ENCODE data around the gene CLDN18. TPM values are rescaled to one million over a fixed set of nuclear protein-coding genes. Genes with fewer than 3 reads are reported as not detected.

CLDN18 gene
- polyA plus RNA-seq, 3 donors from 2014 or later: not detected

- DNase-seq: no peak
- no peak overlapping the region for H3K4me3 Mint-ChIP-seq
- no peak overlapping the region for H3K27ac Mint-ChIP-seq
- no peaks in the 10 kb centered on the region for H3K36me3 Mint-ChIP-seq
- no peaks in the 10 kb centered on the region for H3K9me3 Mint-ChIP-seq
- H3K27me3 Mint-ChIP-seq (ENCODE audit: low read depth in 3 of 3): peaks cover 2 to 4% (median 3%) of the 10 kb centered on the region in 3 donors
- H3K4me1 Mint-ChIP-seq: peaks cover 4 to 8% of the 10 kb centered on the region in 2 donors
Measured at GRCh38 chr3:138081371-138082084, 71.6 kb downstream of the CLDN18 start.

GRCh38 chr3:138082085-138082991, 72.4 kb downstream of the CLDN18 start:
- Mint-ChIP-seq H3K36me3 (no peaks in the 10 kb centered on the region), H3K9me3 (no peaks in the 10 kb centered on the region), H3K4me1 (peaks cover 4 to 8% of the 10 kb centered on the region in 2 donors), H3K27ac (no peak overlapping the region), H3K27me3 (ENCODE audit: low read depth in 3 of 3) (peaks cover 2 to 4% (median 3%) of the 10 kb centered on the region in 3 donors), H3K4me3 (peak overlapping the region in 1 of 5 donors; percentile 20)
- no peak for DNase-seq

GRCh38 chr3:138082992-138083386, 73.0 kb downstream of the CLDN18 start:
- no peak for DNase-seq
- H3K4me3 Mint-ChIP-seq: no peak overlapping the region
- no peaks in the 10 kb centered on the region for H3K36me3 Mint-ChIP-seq
- H3K9me3 Mint-ChIP-seq: no peaks in the 10 kb centered on the region
- no peak overlapping the region for H3K27ac Mint-ChIP-seq
- peaks cover 4 to 8% of the 10 kb centered on the region in 2 donors for H3K4me1 Mint-ChIP-seq
- peaks cover 2 to 4% (median 4%) of the 10 kb centered on the region in 3 donors for H3K27me3 Mint-ChIP-seq (ENCODE audit: low read depth in 3 of 3)

Other genes with a start within 250 kb of the CLDN18 start
- not detected for gene SOX14, start 245.8 kb upstream of the CLDN18 start, polyA plus RNA-seq
- not detected for gene DZIP1L, start 105.4 kb downstream of the CLDN18 start, polyA plus RNA-seq
- gene A4GNT, start 122.2 kb downstream of the CLDN18 start, polyA plus RNA-seq: not detected
- 10 to 100 TPM in 2 of 3 donors, 1 to 10 TPM in 1; 7.3 to 14.0 (median 11.5) TPM for gene DBR1, start 164.8 kb downstream of the CLDN18 start, polyA plus RNA-seq
- 10 to 100 TPM; 33.5 to 61.1 (median 34.1) TPM for gene ARMC8, start 177.1 kb downstream of the CLDN18 start, polyA plus RNA-seq